DND-41 (cell line): ENCODE results near the gene HOXD9.

ENCODE experiments used
- ATAC-seq: fragments of 200-7000 bp; cut with Tn5 transposase; 3 replicates; pipeline ENCODE4 v1.9.1; 2021; ENCODE audit warnings: low read depth; ENCODE audit not compliant: insufficient read depth
- DNase-seq: peaks from one replicate; pipeline ENCODE4 v3.0.0-alpha.2; 2020
- H2AFZ ChIP-seq: 2 replicates; pipeline ENCODE4 v1.6.0; 2012; ENCODE audit warnings: low read depth, low read length
- H3K27ac ChIP-seq: 2 replicates; pipeline ENCODE4 v1.5.1; 2012; ENCODE audit warnings: low read length, inconsistent platforms
- H3K27me3 ChIP-seq: fragments of 200-600 bp; sonication (generic); 2 replicates; pipeline ENCODE4 v1.6.0; 2012; ENCODE audit warnings: low read length, mild to moderate bottlenecking, inconsistent platforms; ENCODE audit not compliant: insufficient read depth, poor library complexity
- H3K36me3 ChIP-seq: 2 replicates; pipeline ENCODE4 v1.5.1; 2012; ENCODE audit warnings: low read length, inconsistent platforms; ENCODE audit not compliant: insufficient read depth
- H3K4me1 ChIP-seq: 2 replicates; pipeline ENCODE4 v1.5.1; 2012; ENCODE audit warnings: mild to moderate bottlenecking, low read length; ENCODE audit not compliant: insufficient read depth
- H3K4me2 ChIP-seq: 2 replicates; pipeline ENCODE4 v1.6.0; 2012; ENCODE audit warnings: mild to moderate bottlenecking, moderate library complexity, low read length, inconsistent platforms; ENCODE audit not compliant: insufficient read depth
- H3K4me3 ChIP-seq, 2 experiments: fragments of 200-600 bp in 1 of 2; shearing (Covaris generic) in 1 of 2; 2 replicates each; pipeline ENCODE4 v1.5.1; 2012 to 2016; ENCODE audit warnings: inconsistent platforms in 2 of 2, low read length in 2 of 2, mild to moderate bottlenecking in 2 of 2, low read depth in 1 of 2, moderate library complexity in 1 of 2
- H3K79me2 ChIP-seq: 2 replicates; pipeline ENCODE4 v1.6.0; 2012; ENCODE audit warnings: low read length, inconsistent platforms; ENCODE audit not compliant: insufficient read depth
- H3K9ac ChIP-seq: 2 replicates; pipeline ENCODE4 v1.6.0; 2012; ENCODE audit warnings: low read depth, mild to moderate bottlenecking, inconsistent platforms, low read length, moderate library complexity
- H3K9me3 ChIP-seq: 2 replicates; pipeline ENCODE4 v1.5.1; 2012; ENCODE audit warnings: low read length, moderate library complexity, mild to moderate bottlenecking, inconsistent platforms; ENCODE audit not compliant: insufficient read depth, severe bottlenecking
- H4K20me1 ChIP-seq: 2 replicates; pipeline ENCODE4 v1.6.0; 2012; ENCODE audit warnings: low read length; ENCODE audit not compliant: insufficient read depth
- EZH2 ChIP-seq: IDR thresholded peaks from 3 replicates; pipeline ENCODE4 v1.6.1; 2012; ENCODE audit warnings: borderline replicate concordance, low read depth, mild to moderate bottlenecking, moderate library complexity, low read length, inconsistent platforms; ENCODE audit not compliant: severe bottlenecking
- TF ChIP-seq, protein P1 (sequence below): IDR thresholded peaks from 2 replicates; pipeline ENCODE4 v1.5.1; 2012; ENCODE audit warnings: borderline replicate concordance, low read length, moderate library complexity, mild to moderate bottlenecking; ENCODE audit not compliant: poor library complexity, severe bottlenecking; ENCODE audit errors: extremely low read depth

Gene HOXD9

GRCh38 chr2:176107731-176108181, 14.8 kb upstream of the HOXD9 start:
- Histone ChIP-seq H3K4me1 (no peaks in the 10 kb centered on the region), H3K4me2 (no peak overlapping the region), H3K9ac (no peak overlapping the region), H4K20me1 (no peaks in the 10 kb centered on the region), H2AFZ (no peak overlapping the region), H3K9me3 (no peaks in the 10 kb centered on the region), H3K27ac (no peak overlapping the region), H3K36me3 (no peaks in the 10 kb centered on the region), H3K4me3 (no peak overlapping the region), H3K79me2 (no peaks in the 10 kb centered on the region), H3K27me3 (no peaks in the 10 kb centered on the region)
- TF ChIP-seq EZH2, result no peak
- TF ChIP-seq, protein P1, sequence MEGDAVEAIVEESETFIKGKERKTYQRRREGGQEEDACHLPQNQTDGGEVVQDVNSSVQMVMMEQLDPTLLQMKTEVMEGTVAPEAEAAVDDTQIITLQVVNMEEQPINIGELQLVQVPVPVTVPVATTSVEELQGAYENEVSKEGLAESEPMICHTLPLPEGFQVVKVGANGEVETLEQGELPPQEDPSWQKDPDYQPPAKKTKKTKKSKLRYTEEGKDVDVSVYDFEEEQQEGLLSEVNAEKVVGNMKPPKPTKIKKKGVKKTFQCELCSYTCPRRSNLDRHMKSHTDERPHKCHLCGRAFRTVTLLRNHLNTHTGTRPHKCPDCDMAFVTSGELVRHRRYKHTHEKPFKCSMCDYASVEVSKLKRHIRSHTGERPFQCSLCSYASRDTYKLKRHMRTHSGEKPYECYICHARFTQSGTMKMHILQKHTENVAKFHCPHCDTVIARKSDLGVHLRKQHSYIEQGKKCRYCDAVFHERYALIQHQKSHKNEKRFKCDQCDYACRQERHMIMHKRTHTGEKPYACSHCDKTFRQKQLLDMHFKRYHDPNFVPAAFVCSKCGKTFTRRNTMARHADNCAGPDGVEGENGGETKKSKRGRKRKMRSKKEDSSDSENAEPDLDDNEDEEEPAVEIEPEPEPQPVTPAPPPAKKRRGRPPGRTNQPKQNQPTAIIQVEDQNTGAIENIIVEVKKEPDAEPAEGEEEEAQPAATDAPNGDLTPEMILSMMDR, result no peak
- no peak for DNase-seq
- ATAC-seq, result no peak

DNA sequence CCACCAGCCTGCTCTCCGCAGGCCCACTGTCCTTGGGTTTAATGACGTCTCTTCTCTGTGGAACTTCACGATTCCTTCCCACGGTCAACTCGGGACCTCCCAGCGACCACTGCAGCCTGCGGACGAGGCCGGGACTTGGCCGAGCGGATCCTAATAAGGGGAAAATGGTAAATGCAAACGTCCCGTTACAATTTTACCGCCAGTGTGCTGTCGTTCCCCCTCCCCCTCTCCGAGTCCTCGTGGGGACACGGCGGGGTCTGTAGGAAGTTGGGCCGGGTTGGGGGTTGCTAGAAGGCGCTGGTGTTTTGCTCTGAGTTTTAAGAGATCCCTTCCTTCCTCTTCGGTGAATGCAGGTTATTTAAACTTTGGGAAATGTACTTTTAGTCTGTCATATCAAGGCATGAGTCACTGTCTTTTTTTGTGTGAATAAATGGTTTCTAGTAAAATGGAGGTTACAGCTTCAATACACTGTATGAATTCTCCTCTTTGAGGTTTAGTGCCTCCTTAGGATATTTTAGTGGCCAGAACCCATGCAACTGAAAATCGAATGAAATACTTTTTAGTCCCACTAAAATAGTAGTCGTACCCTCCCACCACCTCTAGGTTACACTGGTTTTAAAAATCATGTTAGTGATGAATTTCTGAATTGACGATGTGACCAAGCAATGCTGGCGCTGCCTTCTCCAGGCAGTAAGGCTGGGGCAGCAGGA, 13.2 kb upstream of the HOXD9 start:
- ATAC-seq, result no peak
- TF ChIP-seq EZH2, result no peak
- TF ChIP-seq, protein P1, result no peak
- H3K36me3 ChIP-seq, result no peaks in the 10 kb centered on the region
- H4K20me1 ChIP-seq, result no peaks in the 10 kb centered on the region
- H3K27me3 ChIP-seq, result no peaks in the 10 kb centered on the region
- no peak overlapping the region for H3K9ac ChIP-seq
- H3K27ac ChIP-seq, result no peak overlapping the region
- DNase-seq, result no peak
- H3K79me2 ChIP-seq, result no peaks in the 10 kb centered on the region
- H3K9me3 ChIP-seq, result no peaks in the 10 kb centered on the region
- H3K4me2 ChIP-seq, result no peak overlapping the region
- H3K4me1 ChIP-seq, result no peaks in the 10 kb centered on the region
- no peak overlapping the region for H2AFZ ChIP-seq
- no peak overlapping the region for H3K4me3 ChIP-seq

DNA sequence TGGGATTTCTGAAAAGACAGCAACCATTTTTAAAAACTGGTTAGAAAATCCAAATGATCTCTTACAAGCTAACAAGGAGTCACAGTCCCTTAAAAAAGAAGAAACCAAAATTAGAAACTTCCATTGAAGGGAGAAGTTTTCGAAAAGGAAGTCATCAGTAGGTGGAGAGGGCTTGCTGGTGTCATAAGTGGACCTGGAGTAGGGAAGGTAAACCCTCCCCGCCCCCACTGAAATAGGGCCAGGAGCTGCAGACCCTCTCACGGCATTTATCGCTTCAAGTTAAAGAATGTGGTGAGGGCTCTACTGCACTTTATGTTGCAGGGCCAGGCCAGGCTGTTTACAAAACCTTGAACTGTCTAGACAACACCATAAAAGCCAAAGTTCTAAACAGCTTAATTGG, 12.6 kb upstream of the HOXD9 start:
- no peaks in the 10 kb centered on the region for H3K27me3 ChIP-seq
- H3K4me3 ChIP-seq, result no peak overlapping the region
- DNase-seq (no peak), ATAC-seq (no peak)
- no peak for TF ChIP-seq EZH2
- TF ChIP-seq, protein P1, result no peak
- no peaks in the 10 kb centered on the region for H3K36me3 ChIP-seq
- no peaks in the 10 kb centered on the region for H3K9me3 ChIP-seq
- no peak overlapping the region for H2AFZ ChIP-seq
- H3K27ac ChIP-seq, result no peak overlapping the region
- no peaks in the 10 kb centered on the region for H4K20me1 ChIP-seq
- no peak overlapping the region for H3K4me2 ChIP-seq
- no peaks in the 10 kb centered on the region for H3K79me2 ChIP-seq
- H3K4me1 ChIP-seq, result no peaks in the 10 kb centered on the region
- no peak overlapping the region for H3K9ac ChIP-seq
